SK-N-SH treated with all-trans-retinoic acid at 6 μM for 48 hours (cell line): ENCODE data around the gene NFASC.

ENCODE experiments used
- ATAC-seq: fragments of 200-7000 bp; cut with Tn5 transposase; 3 replicates; pipeline ENCODE4 v1.9.1; 2020; ENCODE audit warnings: mild to moderate bottlenecking, moderate library complexity
- ARNTL ChIP-seq: fragments of 450-650 bp; formaldehyde crosslinking; IDR thresholded peaks from 2 replicates; pipeline ENCODE4 v1.5.0; 2020; ENCODE audit warnings: low read depth, mild to moderate bottlenecking, moderate library complexity, borderline replicate concordance
- BACH2 ChIP-seq: fragments of 250-450 bp; sonication (Bioruptor Pico); IDR thresholded peaks from 2 replicates; pipeline ENCODE4 v1.9.0; 2021; ENCODE audit warnings: mild to moderate bottlenecking, borderline replicate concordance
- CSDC2 ChIP-seq: fragments of 250-450 bp; sonication (Bioruptor Pico); IDR thresholded peaks from 2 replicates; pipeline ENCODE4 v1.5.0; 2020; ENCODE audit warnings: mild to moderate bottlenecking, moderate library complexity
- ESRRG ChIP-seq: fragments of 250-450 bp; sonication (Bioruptor Pico); IDR thresholded peaks from 2 replicates; pipeline ENCODE4 v1.6.1; 2021; ENCODE audit warnings: mild to moderate bottlenecking
- GLIS3 ChIP-seq: fragments of 250-450 bp; sonication (Bioruptor Pico); IDR thresholded peaks from 2 replicates; pipeline ENCODE4 v1.5.0; 2020; ENCODE audit warnings: mild to moderate bottlenecking, moderate library complexity
- ISL1 ChIP-seq: fragments of 250-450 bp; sonication (Bioruptor Pico); IDR thresholded peaks from 2 replicates; pipeline ENCODE4 v2.1.2; 2022; ENCODE audit warnings: mild to moderate bottlenecking, moderate library complexity
- PATZ1 ChIP-seq: fragments of 250-450 bp; sonication (Bioruptor Pico); IDR thresholded peaks from 2 replicates; pipeline ENCODE4 v1.8.0; 2020; ENCODE audit warnings: mild to moderate bottlenecking, moderate library complexity, borderline replicate concordance
- POU6F1 ChIP-seq: fragments of 250-450 bp; sonication (Bioruptor Pico); IDR thresholded peaks from 2 replicates; pipeline ENCODE4 v1.8.0; 2021; ENCODE audit warnings: low read depth, mild to moderate bottlenecking, moderate library complexity, borderline replicate concordance
- RARB ChIP-seq: fragments of 250-450 bp; sonication (Bioruptor Pico); IDR thresholded peaks from 2 replicates; pipeline ENCODE4 v1.8.0; 2021; ENCODE audit warnings: mild to moderate bottlenecking, moderate library complexity
- SNAI2 ChIP-seq: fragments of 250-450 bp; sonication (Bioruptor Pico); IDR thresholded peaks from 2 replicates; pipeline ENCODE4 v1.5.0; 2020; ENCODE audit warnings: mild to moderate bottlenecking, moderate library complexity
- TCF4 ChIP-seq: fragments of 250-450 bp; sonication (Bioruptor Pico); IDR thresholded peaks from 2 replicates; pipeline ENCODE4 v1.8.0; 2021; ENCODE audit warnings: mild to moderate bottlenecking, moderate library complexity, borderline replicate concordance
- TOX ChIP-seq: fragments of 250-450 bp; sonication (Bioruptor Pico); IDR thresholded peaks from 2 replicates; pipeline ENCODE4 v1.8.0; 2021; ENCODE audit warnings: mild to moderate bottlenecking, moderate library complexity, borderline replicate concordance
- TSHZ2 ChIP-seq: fragments of 250-450 bp; sonication (Bioruptor Pico); IDR thresholded peaks from 2 replicates; pipeline ENCODE4 v1.5.0; 2020; ENCODE audit warnings: mild to moderate bottlenecking, moderate library complexity
- ZFP3 ChIP-seq: fragments of 250-450 bp; sonication (Bioruptor Pico); IDR thresholded peaks from 2 replicates; pipeline ENCODE4 v1.5.0; 2020; ENCODE audit warnings: mild to moderate bottlenecking, moderate library complexity
- ZFP30 ChIP-seq: fragments of 450-650 bp; formaldehyde crosslinking; IDR thresholded peaks from 2 replicates; pipeline ENCODE4 v1.5.0; 2022; ENCODE audit warnings: mild to moderate bottlenecking, moderate library complexity
- ZNF565 ChIP-seq: fragments of 450-650 bp; formaldehyde crosslinking; conservative IDR thresholded peaks from 2 replicates; pipeline ENCODE4 v1.5.0; 2020; ENCODE audit warnings: low read depth, mild to moderate bottlenecking, moderate library complexity
- ZNF70 ChIP-seq: fragments of 450-650 bp; formaldehyde crosslinking; IDR thresholded peaks from 2 replicates; pipeline ENCODE4 v1.5.0; 2020; ENCODE audit warnings: mild to moderate bottlenecking, moderate library complexity
- ZNF8 ChIP-seq: fragments of 450-650 bp; formaldehyde crosslinking; IDR thresholded peaks from 2 replicates; pipeline ENCODE4 v1.5.0; 2020; ENCODE audit warnings: mild to moderate bottlenecking, moderate library complexity
- TF ChIP-seq, protein P1 (sequence below): fragments of 250-450 bp; sonication (Bioruptor Pico); IDR thresholded peaks from 2 replicates; pipeline ENCODE4 v1.5.1; 2020; ENCODE audit warnings: low read depth, mild to moderate bottlenecking, moderate library complexity
- TF ChIP-seq, protein P2 (sequence below): fragments of 250-450 bp; sonication (Bioruptor Pico); IDR thresholded peaks from 2 replicates; pipeline ENCODE4 v1.5.1; 2021; ENCODE audit warnings: mild to moderate bottlenecking, moderate library complexity

NFASC gene

DNA sequence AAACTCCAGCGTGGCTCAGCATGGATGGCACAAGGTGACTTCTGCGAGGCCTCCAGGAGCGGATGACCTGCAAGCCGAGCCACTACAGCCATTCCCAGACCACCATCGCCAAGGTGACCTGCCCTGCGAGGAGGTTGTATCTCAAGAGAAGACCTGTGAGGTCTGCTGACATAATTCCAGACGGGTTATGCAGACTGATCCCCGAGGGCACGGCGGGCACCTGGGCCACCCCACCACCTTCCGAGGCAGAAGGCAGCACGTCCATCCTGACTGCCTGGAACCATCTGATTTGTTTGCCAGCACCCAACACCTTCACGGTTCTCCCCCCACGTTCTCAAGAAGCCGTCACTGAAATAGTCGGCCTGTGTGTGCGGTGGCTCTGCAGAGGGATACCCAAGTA is 115.5 kb downstream of the NFASC start (continued):
- no peak for TF ChIP-seq GLIS3 (CRISPR knock-in tag)
- TF ChIP-seq PATZ1 (CRISPR knock-in tag) = no peak
- TF ChIP-seq ISL1 (CRISPR knock-in tag) = no peak
- TF ChIP-seq ARNTL (CRISPR knock-in tag) = no peak

- no peak for ATAC-seq
- TF ChIP-seq TOX (CRISPR knock-in tag) = no peak
- TF ChIP-seq ZNF8 (CRISPR knock-in tag) = no peak
- TF ChIP-seq ISL1 (CRISPR knock-in tag) = no peak
- TF ChIP-seq GLIS3 (CRISPR knock-in tag) = no peak
- no peak for TF ChIP-seq PATZ1 (CRISPR knock-in tag)
- no peak for TF ChIP-seq ARNTL (CRISPR knock-in tag)
- TF ChIP-seq TCF4 = no peak
- no peak for TF ChIP-seq TSHZ2
- no peak for TF ChIP-seq SNAI2 (CRISPR knock-in tag)
- no peak for TF ChIP-seq BACH2 (CRISPR knock-in tag)
- TF ChIP-seq ZNF70 (CRISPR knock-in tag) = no peak
- TF ChIP-seq ESRRG (CRISPR knock-in tag) = no peak
- no peak for TF ChIP-seq CSDC2 (CRISPR knock-in tag)
- TF ChIP-seq POU6F1 = no peak
- no peak for TF ChIP-seq ZFP3 (CRISPR knock-in tag)
- TF ChIP-seq, protein P1, sequence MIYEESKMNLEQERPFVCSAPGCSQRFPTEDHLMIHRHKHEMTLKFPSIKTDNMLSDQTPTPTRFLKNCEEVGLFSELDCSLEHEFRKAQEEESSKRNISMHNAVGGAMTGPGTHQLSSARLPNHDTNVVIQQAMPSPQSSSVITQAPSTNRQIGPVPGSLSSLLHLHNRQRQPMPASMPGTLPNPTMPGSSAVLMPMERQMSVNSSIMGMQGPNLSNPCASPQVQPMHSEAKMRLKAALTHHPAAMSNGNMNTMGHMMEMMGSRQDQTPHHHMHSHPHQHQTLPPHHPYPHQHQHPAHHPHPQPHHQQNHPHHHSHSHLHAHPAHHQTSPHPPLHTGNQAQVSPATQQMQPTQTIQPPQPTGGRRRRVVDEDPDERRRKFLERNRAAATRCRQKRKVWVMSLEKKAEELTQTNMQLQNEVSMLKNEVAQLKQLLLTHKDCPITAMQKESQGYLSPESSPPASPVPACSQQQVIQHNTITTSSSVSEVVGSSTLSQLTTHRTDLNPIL = no peak
- no peak for TF ChIP-seq ZNF565
- TF ChIP-seq, protein P2, sequence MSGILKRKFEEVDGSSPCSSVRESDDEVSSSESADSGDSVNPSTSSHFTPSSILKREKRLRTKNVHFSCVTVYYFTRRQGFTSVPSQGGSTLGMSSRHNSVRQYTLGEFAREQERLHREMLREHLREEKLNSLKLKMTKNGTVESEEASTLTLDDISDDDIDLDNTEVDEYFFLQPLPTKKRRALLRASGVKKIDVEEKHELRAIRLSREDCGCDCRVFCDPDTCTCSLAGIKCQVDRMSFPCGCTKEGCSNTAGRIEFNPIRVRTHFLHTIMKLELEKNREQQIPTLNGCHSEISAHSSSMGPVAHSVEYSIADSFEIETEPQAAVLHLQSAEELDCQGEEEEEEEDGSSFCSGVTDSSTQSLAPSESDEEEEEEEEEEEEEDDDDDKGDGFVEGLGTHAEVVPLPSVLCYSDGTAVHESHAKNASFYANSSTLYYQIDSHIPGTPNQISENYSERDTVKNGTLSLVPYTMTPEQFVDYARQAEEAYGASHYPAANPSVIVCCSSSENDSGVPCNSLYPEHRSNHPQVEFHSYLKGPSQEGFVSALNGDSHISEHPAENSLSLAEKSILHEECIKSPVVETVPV = no peak
- TF ChIP-seq RARB (CRISPR knock-in tag) = no peak
- TF ChIP-seq, all 23 proteins: peak for 0
Observed at GRCh38 chr1:204987689-204988088, 117.0 kb downstream of the NFASC start.

DNA sequence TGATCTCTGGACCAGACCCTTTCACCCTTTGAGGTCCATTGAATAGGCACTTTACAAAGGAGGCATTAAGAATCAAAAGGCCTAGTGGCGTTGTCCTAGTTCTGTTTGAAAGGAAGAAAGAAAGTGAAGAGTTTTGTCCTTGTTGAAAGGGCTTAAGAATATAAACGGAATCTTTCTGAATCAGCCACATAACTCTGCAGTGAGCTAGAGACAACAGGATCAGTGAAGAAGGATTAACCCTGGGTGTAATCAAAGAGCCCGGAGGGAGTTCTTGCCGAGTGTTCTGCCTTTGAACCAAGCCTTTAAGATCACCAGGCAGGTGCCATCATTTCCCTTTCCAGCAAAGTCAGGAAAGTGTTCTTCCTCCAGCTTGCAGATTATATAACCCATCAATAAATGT is 117.5 kb downstream of the NFASC start:
- ATAC-seq = no peak
- TF ChIP-seq, protein P1 = no peak
- TF ChIP-seq, protein P2 = no peak
- TF ChIP-seq TOX (CRISPR knock-in tag) (no peak), POU6F1 (no peak), ZNF565 (no peak), ARNTL (CRISPR knock-in tag) (no peak), RARB (CRISPR knock-in tag) (no peak), BACH2 (CRISPR knock-in tag) (no peak), ZNF70 (CRISPR knock-in tag) (no peak), TCF4 (no peak), ESRRG (CRISPR knock-in tag) (no peak), ZFP30 (CRISPR knock-in tag) (no peak), CSDC2 (CRISPR knock-in tag) (no peak)
